Measurements from ENCODE around the gene DUT.
"Not testable (repeated sequence)": the region's sequence is repeated elsewhere in the genome, so short reads cannot be mapped to it uniquely, and the experiment has no call there.

- not testable (repeated sequence) for TF ChIP-seq PATZ1 (CRISPR knock-in tag; IDR thresholded peaks at IDR 0.05; ENCODE audit: borderline replicate concordance); OSR1 (CRISPR knock-in tag; IDR thresholded peaks at IDR 0.05); ARNTL (CRISPR knock-in tag; IDR thresholded peaks at IDR 0.05; ENCODE audit: borderline replicate concordance, low read depth); TOX (CRISPR knock-in tag; IDR thresholded peaks at IDR 0.05; ENCODE audit: borderline replicate concordance); RARB (CRISPR knock-in tag; IDR thresholded peaks at IDR 0.05); TSHZ2 (CRISPR knock-in tag; IDR thresholded peaks at IDR 0.05); ZFP30 (CRISPR knock-in tag; IDR thresholded peaks at IDR 0.05); SNAI2 (CRISPR knock-in tag; IDR thresholded peaks at IDR 0.05)
- TF ChIP-seq, protein P1, sequence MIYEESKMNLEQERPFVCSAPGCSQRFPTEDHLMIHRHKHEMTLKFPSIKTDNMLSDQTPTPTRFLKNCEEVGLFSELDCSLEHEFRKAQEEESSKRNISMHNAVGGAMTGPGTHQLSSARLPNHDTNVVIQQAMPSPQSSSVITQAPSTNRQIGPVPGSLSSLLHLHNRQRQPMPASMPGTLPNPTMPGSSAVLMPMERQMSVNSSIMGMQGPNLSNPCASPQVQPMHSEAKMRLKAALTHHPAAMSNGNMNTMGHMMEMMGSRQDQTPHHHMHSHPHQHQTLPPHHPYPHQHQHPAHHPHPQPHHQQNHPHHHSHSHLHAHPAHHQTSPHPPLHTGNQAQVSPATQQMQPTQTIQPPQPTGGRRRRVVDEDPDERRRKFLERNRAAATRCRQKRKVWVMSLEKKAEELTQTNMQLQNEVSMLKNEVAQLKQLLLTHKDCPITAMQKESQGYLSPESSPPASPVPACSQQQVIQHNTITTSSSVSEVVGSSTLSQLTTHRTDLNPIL (CRISPR knock-in tag; IDR thresholded peaks at IDR 0.05; ENCODE audit: low read depth), result not testable (repeated sequence)
- TF ChIP-seq, protein P2, sequence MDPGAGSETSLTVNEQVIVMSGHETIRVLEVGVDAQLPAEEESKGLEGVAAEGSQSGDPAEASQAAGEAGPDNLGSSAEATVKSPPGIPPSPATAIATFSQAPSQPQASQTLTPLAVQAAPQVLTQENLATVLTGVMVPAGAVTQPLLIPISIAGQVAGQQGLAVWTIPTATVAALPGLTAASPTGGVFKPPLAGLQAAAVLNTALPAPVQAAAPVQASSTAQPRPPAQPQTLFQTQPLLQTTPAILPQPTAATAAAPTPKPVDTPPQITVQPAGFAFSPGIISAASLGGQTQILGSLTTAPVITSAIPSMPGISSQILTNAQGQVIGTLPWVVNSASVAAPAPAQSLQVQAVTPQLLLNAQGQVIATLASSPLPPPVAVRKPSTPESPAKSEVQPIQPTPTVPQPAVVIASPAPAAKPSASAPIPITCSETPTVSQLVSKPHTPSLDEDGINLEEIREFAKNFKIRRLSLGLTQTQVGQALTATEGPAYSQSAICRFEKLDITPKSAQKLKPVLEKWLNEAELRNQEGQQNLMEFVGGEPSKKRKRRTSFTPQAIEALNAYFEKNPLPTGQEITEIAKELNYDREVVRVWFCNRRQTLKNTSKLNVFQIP (CRISPR knock-in tag; IDR thresholded peaks at IDR 0.05; ENCODE audit: borderline replicate concordance, low read depth), result not testable (repeated sequence)
These were observed 5.0 kb upstream of the DUT start for GRCh38 chr15:48326180-48326579.
